ENCODE data around the gene KRTAP10-7. TPM values are rescaled to one million over a fixed set of nuclear protein-coding genes. Genes with fewer than 3 reads are reported as not detected.
"Not testable (repeated sequence)": the region's sequence is repeated elsewhere in the genome, so short reads cannot be mapped to it uniquely, and the experiment has no call there.

KRTAP10-7 gene
- total RNA-seq, 1 donor from 2014 or later, result not detected

GRCh38 chr21:44610157-44610843 lies 9.9 kb downstream of the KRTAP10-7 start:
- not testable (repeated sequence) for H3K4me1 ChIP-seq (ENCODE audit: control insufficient read depth in 3 of 3, insufficient read depth in 3 of 3, low read length in 3 of 3); H3K4me3 ChIP-seq (ENCODE audit: low read length in 3 of 3); H3K9ac ChIP-seq (ENCODE audit: low read depth in 1 of 3, low read length in 3 of 3); H3K27ac ChIP-seq (ENCODE audit: low read depth, low read length); H3K9me3 ChIP-seq (ENCODE audit: control insufficient read depth in 3 of 3, low read length in 3 of 3); H3K36me3 ChIP-seq (ENCODE audit: control insufficient read depth in 3 of 3, insufficient read depth in 3 of 3, low read length in 3 of 3)
- peaks cover 24 to 36% (median 28%) of the 10 kb centered on the region in 3 donors for H3K27me3 ChIP-seq (ENCODE audit: control insufficient read depth in 3 of 3, insufficient read depth in 3 of 3, low read length in 3 of 3)

- no peaks in the 10 kb centered on the region for H3K36me3 ChIP-seq (ENCODE audit: control insufficient read depth in 3 of 3, insufficient read depth in 3 of 3, low read length in 3 of 3)
- H3K27me3 ChIP-seq (ENCODE audit: control insufficient read depth in 3 of 3, insufficient read depth in 3 of 3, low read length in 3 of 3), result peaks cover 32 to 46% (median 37%) of the 10 kb centered on the region in 3 donors
- H3K4me1 ChIP-seq (ENCODE audit: control insufficient read depth in 3 of 3, insufficient read depth in 3 of 3, low read length in 3 of 3), result no peaks in the 10 kb centered on the region
- peaks cover 2 to 7% (median 7%) of the 10 kb centered on the region in 3 donors for H3K9me3 ChIP-seq (ENCODE audit: control insufficient read depth in 3 of 3, low read length in 3 of 3)
- H3K4me3 ChIP-seq (ENCODE audit: low read length in 3 of 3), result no peak overlapping the region
- H3K27ac ChIP-seq (ENCODE audit: low read depth, low read length), result no peak overlapping the region
- no peak overlapping the region for H3K9ac ChIP-seq (ENCODE audit: low read depth in 1 of 3, low read length in 3 of 3)
Measured at GRCh38 chr21:44611551-44611950, 11.2 kb downstream of the KRTAP10-7 start.

GRCh38 chr21:44612029-44612486 lies 11.7 kb downstream of the KRTAP10-7 start, which contains the start of gene KRTAP10-8:
Gene KRTAP10-8 (plus strand): TSS chr21:44612079. CDS start chr21:44612101, 22 bp downstream.
- no peaks in the 10 kb centered on the region for H3K36me3 ChIP-seq (ENCODE audit: control insufficient read depth in 3 of 3, insufficient read depth in 3 of 3, low read length in 3 of 3)
- no peak within 1 kb of the TSS for H3K27ac ChIP-seq (ENCODE audit: low read depth, low read length)
- H3K27me3 ChIP-seq (ENCODE audit: control insufficient read depth in 3 of 3, insufficient read depth in 3 of 3, low read length in 3 of 3), result peaks cover 34 to 46% (median 40%) of the 10 kb centered on the region in 3 donors
- H3K9me3 ChIP-seq (ENCODE audit: control insufficient read depth in 3 of 3, low read length in 3 of 3), result peaks cover 2 to 7% (median 7%) of the 10 kb centered on the region in 3 donors
- H3K4me3 ChIP-seq (ENCODE audit: low read length in 3 of 3), result no peak within 1 kb of the TSS
- H3K4me1 ChIP-seq (ENCODE audit: control insufficient read depth in 3 of 3, insufficient read depth in 3 of 3, low read length in 3 of 3), result no peaks in the 10 kb centered on the region
- H3K9ac ChIP-seq (ENCODE audit: low read depth in 1 of 3, low read length in 3 of 3), result no peak within 1 kb of the TSS

GRCh38 chr21:44612669-44613229 lies 12.4 kb downstream of the KRTAP10-7 start:
- Histone ChIP-seq H3K27ac (ENCODE audit: low read depth, low read length) (no peak overlapping the region), H3K4me1 (ENCODE audit: control insufficient read depth in 3 of 3, insufficient read depth in 3 of 3, low read length in 3 of 3) (no peaks in the 10 kb centered on the region), H3K27me3 (ENCODE audit: control insufficient read depth in 3 of 3, insufficient read depth in 3 of 3, low read length in 3 of 3) (peaks cover 34 to 47% (median 41%) of the 10 kb centered on the region in 3 donors), H3K36me3 (ENCODE audit: control insufficient read depth in 3 of 3, insufficient read depth in 3 of 3, low read length in 3 of 3) (no peaks in the 10 kb centered on the region), H3K4me3 (ENCODE audit: low read length in 3 of 3) (no peak overlapping the region), H3K9ac (ENCODE audit: low read depth in 1 of 3, low read length in 3 of 3) (no peak overlapping the region), H3K9me3 (ENCODE audit: control insufficient read depth in 3 of 3, low read length in 3 of 3) (peaks cover 2 to 7% (median 7%) of the 10 kb centered on the region in 3 donors)

- H3K4me1 ChIP-seq (ENCODE audit: control insufficient read depth in 3 of 3, insufficient read depth in 3 of 3, low read length in 3 of 3), result no peaks in the 10 kb centered on the region
- no peak overlapping the region for H3K9ac ChIP-seq (ENCODE audit: low read depth in 1 of 3, low read length in 3 of 3)
- no peaks in the 10 kb centered on the region for H3K36me3 ChIP-seq (ENCODE audit: control insufficient read depth in 3 of 3, insufficient read depth in 3 of 3, low read length in 3 of 3)
- H3K9me3 ChIP-seq (ENCODE audit: control insufficient read depth in 3 of 3, low read length in 3 of 3), result peaks cover 2 to 7% (median 7%) of the 10 kb centered on the region in 3 donors
- no peak overlapping the region for H3K27ac ChIP-seq (ENCODE audit: low read depth, low read length)
- peaks cover 34 to 47% (median 41%) of the 10 kb centered on the region in 3 donors for H3K27me3 ChIP-seq (ENCODE audit: control insufficient read depth in 3 of 3, insufficient read depth in 3 of 3, low read length in 3 of 3)
- H3K4me3 ChIP-seq (ENCODE audit: low read length in 3 of 3), result no peak overlapping the region
Measured at GRCh38 chr21:44613386-44614155, 13.2 kb downstream of the KRTAP10-7 start.

- peaks cover 2 to 7% (median 6%) of the 10 kb centered on the region in 3 donors for H3K9me3 ChIP-seq (ENCODE audit: control insufficient read depth in 3 of 3, low read length in 3 of 3)
- no peak overlapping the region for H3K4me3 ChIP-seq (ENCODE audit: low read length in 3 of 3)
- no peaks in the 10 kb centered on the region for H3K4me1 ChIP-seq (ENCODE audit: control insufficient read depth in 3 of 3, insufficient read depth in 3 of 3, low read length in 3 of 3)
- H3K9ac ChIP-seq (ENCODE audit: low read depth in 1 of 3, low read length in 3 of 3), result no peak overlapping the region
- H3K27ac ChIP-seq (ENCODE audit: low read depth, low read length), result no peak overlapping the region
- H3K36me3 ChIP-seq (ENCODE audit: control insufficient read depth in 3 of 3, insufficient read depth in 3 of 3, low read length in 3 of 3), result no peaks in the 10 kb centered on the region
- peaks cover 34 to 47% (median 41%) of the 10 kb centered on the region in 3 donors for H3K27me3 ChIP-seq (ENCODE audit: control insufficient read depth in 3 of 3, insufficient read depth in 3 of 3, low read length in 3 of 3)
Measured at GRCh38 chr21:44614161-44614631, 13.8 kb downstream of the KRTAP10-7 start.

- Histone ChIP-seq H3K9ac (ENCODE audit: low read depth in 1 of 3, low read length in 3 of 3) (no peak overlapping the region), H3K9me3 (ENCODE audit: control insufficient read depth in 3 of 3, low read length in 3 of 3) (peaks cover 0 to 7% (median 4%) of the 10 kb centered on the region in 3 donors), H3K4me3 (ENCODE audit: low read length in 3 of 3) (no peak overlapping the region), H3K27ac (ENCODE audit: low read depth, low read length) (no peak overlapping the region), H3K27me3 (ENCODE audit: control insufficient read depth in 3 of 3, insufficient read depth in 3 of 3, low read length in 3 of 3) (peaks cover 34 to 47% (median 41%) of the 10 kb centered on the region in 3 donors), H3K36me3 (ENCODE audit: control insufficient read depth in 3 of 3, insufficient read depth in 3 of 3, low read length in 3 of 3) (no peaks in the 10 kb centered on the region), H3K4me1 (ENCODE audit: control insufficient read depth in 3 of 3, insufficient read depth in 3 of 3, low read length in 3 of 3) (no peaks in the 10 kb centered on the region)
Measured at GRCh38 chr21:44614961-44615391, 14.6 kb downstream of the KRTAP10-7 start.

GRCh38 chr21:44615466-44615865 lies 15.1 kb downstream of the KRTAP10-7 start:
- Histone ChIP-seq H3K9ac (ENCODE audit: low read depth in 1 of 3, low read length in 3 of 3) (no peak overlapping the region), H3K4me3 (ENCODE audit: low read length in 3 of 3) (no peak overlapping the region), H3K36me3 (ENCODE audit: control insufficient read depth in 3 of 3, insufficient read depth in 3 of 3, low read length in 3 of 3) (no peaks in the 10 kb centered on the region), H3K27me3 (ENCODE audit: control insufficient read depth in 3 of 3, insufficient read depth in 3 of 3, low read length in 3 of 3) (peaks cover 34 to 47% (median 41%) of the 10 kb centered on the region in 3 donors), H3K9me3 (ENCODE audit: control insufficient read depth in 3 of 3, low read length in 3 of 3) (peaks cover 0 to 7% (median 4%) of the 10 kb centered on the region in 3 donors), H3K4me1 (ENCODE audit: control insufficient read depth in 3 of 3, insufficient read depth in 3 of 3, low read length in 3 of 3) (no peaks in the 10 kb centered on the region), H3K27ac (ENCODE audit: low read depth, low read length) (no peak overlapping the region)

GRCh38 chr21:44615911-44616590 lies 15.7 kb downstream of the KRTAP10-7 start:
- Histone ChIP-seq H3K27me3 (ENCODE audit: control insufficient read depth in 3 of 3, insufficient read depth in 3 of 3, low read length in 3 of 3) (peaks cover 34 to 47% (median 41%) of the 10 kb centered on the region in 3 donors), H3K9ac (ENCODE audit: low read depth in 1 of 3, low read length in 3 of 3) (no peak overlapping the region), H3K4me3 (ENCODE audit: low read length in 3 of 3) (no peak overlapping the region), H3K4me1 (ENCODE audit: control insufficient read depth in 3 of 3, insufficient read depth in 3 of 3, low read length in 3 of 3) (no peaks in the 10 kb centered on the region), H3K36me3 (ENCODE audit: control insufficient read depth in 3 of 3, insufficient read depth in 3 of 3, low read length in 3 of 3) (no peaks in the 10 kb centered on the region), H3K27ac (ENCODE audit: low read depth, low read length) (no peak overlapping the region), H3K9me3 (ENCODE audit: control insufficient read depth in 3 of 3, low read length in 3 of 3) (peaks cover 0 to 4% (median 4%) of the 10 kb centered on the region in 3 donors)

Measured in skeletal muscle tissue (tissue), 4 donors.